Gastrocnemius medialis (tissue), 4 donors: ENCODE data around the gene FARP1. TPM values are rescaled to one million over a fixed set of nuclear protein-coding genes. Genes with fewer than 3 reads are reported as not detected.

ENCODE experiments used
- ATAC-seq, 2 donors: fragments of 150-250 bp; one replicate each; pipeline ENCODE4 v1.9.1; 2016
- DNase-seq, 2 donors: peaks; one replicate each; pipeline ENCODE4 v3.0.0-alpha.2; 2019
- H3K27ac ChIP-seq, 4 donors: fragments of 200-600 bp; sonication (generic); 1 replicate in 1 of 4; 2 replicates in 3 of 4; pipeline ENCODE4 v1.5.1; 2016 to 2018; ENCODE audit warnings: mild to moderate bottlenecking in 2 of 4, moderate library complexity in 1 of 4
- H3K27me3 ChIP-seq, 3 donors: fragments of 200-600 bp; sonication (generic) in 2 of 3; 1 replicate in 1 of 3; 2 replicates in 2 of 3; pipeline versions ENCODE4 v1.5.1 to v1.6.0; 2016 to 2019; ENCODE audit warnings: mild to moderate bottlenecking in 1 of 3, moderate library complexity in 1 of 3
- H3K36me3 ChIP-seq, 2 donors: fragments of 200-600 bp; sonication (generic) in 1 of 2; one replicate each; pipeline ENCODE4 v1.5.1; 2017 to 2018
- H3K4me1 ChIP-seq, 2 donors: fragments of 200-600 bp; sonication (generic) in 1 of 2; one replicate each; pipeline ENCODE4 v1.5.1; 2016 to 2017; ENCODE audit warnings: mild to moderate bottlenecking in 2 of 2
- H3K4me3 ChIP-seq, 4 donors: fragments of 200-600 bp; sonication (generic) in 3 of 4; 1 replicate in 1 of 4; 2 replicates in 3 of 4; pipeline ENCODE4 v1.5.1; 2016 to 2019; ENCODE audit warnings: mild to moderate bottlenecking in 2 of 4
- H3K9me3 ChIP-seq, 3 donors: fragments of 200-600 bp; sonication (generic) in 2 of 3; 1 replicate in 1 of 3; 2 replicates in 2 of 3; pipeline ENCODE4 v1.5.1; 2016 to 2019
- CTCF ChIP-seq, 5 experiments: fragments of 450-650 bp in 3 of 5; fragments of 200-600 bp in 2 of 5; sonication (generic) in 2 of 5; IDR thresholded peaks in 4 of 5; conservative IDR thresholded peaks in 1 of 5; 1 replicate in 4 of 5; 2 replicates in 1 of 5; pipeline ENCODE4 v1.5.1; 2016 to 2019; ENCODE audit warnings: antibody characterized with exemption in 5 of 5, mild to moderate bottlenecking in 3 of 5, moderate library complexity in 3 of 5
- POLR2A ChIP-seq, 2 donors: fragments of 450-650 bp; IDR thresholded peaks; one replicate each; pipeline ENCODE4 v1.6.1; 2017; ENCODE audit warnings: antibody characterized with exemption in 2 of 2, mild to moderate bottlenecking in 2 of 2, moderate library complexity in 2 of 2
- in situ Hi-C, 4 donors: fragments of 200-750 bp; cut with MboI; loops; one replicate each; pipeline versions ENCODE4 v1.15.0 to v1.8.0; 2017; ENCODE audit warnings: low sequenced_read_pairs in 4 of 4
- intact Hi-C: fragments of 100-400 bp; cut with DNase I; formaldehyde crosslinking; loops from one replicate; pipeline ENCODE4 v1.15.1; 2023; ENCODE audit warnings: low total_unique reads
- total RNA-seq, 4 donors: library from RNA; depleted of rRNA; stranded (reverse); fragments of >200 nt; gene quantifications; one replicate each; pipeline versions ENCODE4 v1.1.0 to v1.2.3, GENCODE V29; 2016

Gene FARP1
- total RNA-seq, 4 donors from 2014 or later, result 3.5 to 9.8 (median 4.9) TPM

GRCh38 chr13:98434060-98434459 is 291.2 kb downstream of the FARP1 start:
- Histone ChIP-seq H3K4me1 (peaks cover 0 to 6% of the 10 kb centered on the region in 2 donors), H3K36me3 (no peaks in the 10 kb centered on the region), H3K9me3 (no peaks in the 10 kb centered on the region), H3K4me3 (no peak overlapping the region), H3K27me3 (no peaks in the 10 kb centered on the region), H3K27ac (no peak overlapping the region)
- in situ Hi-C loops (no loop called here), intact Hi-C loops (no loop called here)
- DNase-seq (no peak), ATAC-seq (no peak)
- no peak for TF ChIP-seq POLR2A (IDR thresholded peaks at IDR 0.05)
- TF ChIP-seq CTCF (IDR thresholded peaks at IDR 0.05 in 4 of 5, conservative IDR thresholded peaks at IDR 0.05 in 1 of 5), result no peak

GRCh38 chr13:98435376-98435775 is 292.5 kb downstream of the FARP1 start:
- in situ Hi-C loops (no loop called here), intact Hi-C loops (no loop called here)
- H3K4me1 ChIP-seq, result peaks cover 0 to 6% of the 10 kb centered on the region in 2 donors
- H3K9me3 ChIP-seq, result no peaks in the 10 kb centered on the region
- DNase-seq, result no peak
- no peak overlapping the region for H3K4me3 ChIP-seq
- TF ChIP-seq POLR2A (IDR thresholded peaks at IDR 0.05), result no peak
- TF ChIP-seq CTCF (IDR thresholded peaks at IDR 0.05 in 4 of 5, conservative IDR thresholded peaks at IDR 0.05 in 1 of 5), result no peak
- ATAC-seq, result no peak
- no peak overlapping the region for H3K27ac ChIP-seq
- H3K36me3 ChIP-seq, result no peaks in the 10 kb centered on the region
- no peaks in the 10 kb centered on the region for H3K27me3 ChIP-seq

GRCh38 chr13:98436233-98436910 is 293.5 kb downstream of the FARP1 start:
- no peak overlapping the region for H3K27ac ChIP-seq
- in situ Hi-C loops (no loop called here), intact Hi-C loops (no loop called here)
- peaks cover 0 to 6% of the 10 kb centered on the region in 2 donors for H3K4me1 ChIP-seq
- ATAC-seq, result no peak
- no peak overlapping the region for H3K4me3 ChIP-seq
- no peak for DNase-seq
- no peaks in the 10 kb centered on the region for H3K36me3 ChIP-seq
- no peak for TF ChIP-seq POLR2A (IDR thresholded peaks at IDR 0.05)
- TF ChIP-seq CTCF (IDR thresholded peaks at IDR 0.05 in 4 of 5, conservative IDR thresholded peaks at IDR 0.05 in 1 of 5), result no peak
- no peaks in the 10 kb centered on the region for H3K27me3 ChIP-seq
- no peaks in the 10 kb centered on the region for H3K9me3 ChIP-seq

GRCh38 chr13:98438246-98439125 is 295.6 kb downstream of the FARP1 start:
- H3K4me3 ChIP-seq, result no peak overlapping the region
- H3K9me3 ChIP-seq, result no peaks in the 10 kb centered on the region
- ATAC-seq, result no peak
- H3K4me1 ChIP-seq, result peaks cover 0 to 6% of the 10 kb centered on the region in 2 donors
- H3K36me3 ChIP-seq, result no peaks in the 10 kb centered on the region
- no peaks in the 10 kb centered on the region for H3K27me3 ChIP-seq
- intact Hi-C loops (no loop called here), in situ Hi-C loops (no loop called here)
- DNase-seq, result no peak
- TF ChIP-seq POLR2A (IDR thresholded peaks at IDR 0.05), result no peak
- TF ChIP-seq CTCF (IDR thresholded peaks at IDR 0.05 in 4 of 5, conservative IDR thresholded peaks at IDR 0.05 in 1 of 5), result no peak
- no peak overlapping the region for H3K27ac ChIP-seq
